NCI-H1105 treated with DMSO at 0.1 percent for 48 hours (cell line): Measurements from ENCODE around the gene ZNF629.
"Not testable (repeated sequence)": the region's sequence is repeated elsewhere in the genome, so short reads cannot be mapped to it uniquely, and the experiment has no call there.

Experiments
- DNase-seq: peaks from one replicate; lab custom pipeline; 2025; lab: John Stamatoyannopoulos, UW

The ZNF629 gene

GRCh38 chr16:30786936-30787612, at the start of gene ZNF629:
Gene ZNF629 (minus strand): TSS chr16:30787205. CDS start chr16:30784482, 2,723 bp downstream.
- peak; percentile 50 for DNase-seq

DNA sequence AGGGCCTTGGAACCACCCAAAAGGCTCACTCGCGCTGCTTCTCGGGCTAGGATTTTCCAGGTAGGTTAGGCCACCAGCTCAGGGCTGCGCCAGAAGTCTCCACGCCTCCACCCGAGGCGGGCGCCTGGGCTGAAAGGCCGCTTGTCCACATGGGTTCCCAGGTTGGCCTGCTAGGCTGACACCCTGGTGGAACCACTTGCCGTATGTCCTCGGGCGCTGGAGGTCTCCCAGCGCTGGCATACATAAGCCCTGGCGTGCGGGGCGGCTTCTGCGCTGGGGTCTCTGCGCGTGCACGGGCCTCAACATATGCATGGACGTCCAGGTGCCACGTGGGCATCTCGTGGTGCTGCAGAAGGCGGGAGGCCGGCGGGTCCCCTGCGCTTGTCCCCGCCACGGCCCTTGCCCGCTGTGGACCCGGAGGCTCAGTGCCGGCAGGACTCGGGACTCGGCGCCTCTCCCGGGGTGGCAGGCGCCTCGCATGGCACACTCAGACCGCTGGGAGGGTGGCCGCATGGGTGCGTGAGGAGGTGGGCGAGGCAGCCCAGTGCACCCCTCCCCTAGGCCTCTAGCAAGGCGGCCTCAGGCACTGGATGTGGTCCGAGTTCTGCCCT, 47.2 kb upstream of the ZNF629 start:
- no peak for DNase-seq

- no peak for DNase-seq
Observed at GRCh38 chr16:30830072-30830417, 43.0 kb upstream of the ZNF629 start.

DNA sequence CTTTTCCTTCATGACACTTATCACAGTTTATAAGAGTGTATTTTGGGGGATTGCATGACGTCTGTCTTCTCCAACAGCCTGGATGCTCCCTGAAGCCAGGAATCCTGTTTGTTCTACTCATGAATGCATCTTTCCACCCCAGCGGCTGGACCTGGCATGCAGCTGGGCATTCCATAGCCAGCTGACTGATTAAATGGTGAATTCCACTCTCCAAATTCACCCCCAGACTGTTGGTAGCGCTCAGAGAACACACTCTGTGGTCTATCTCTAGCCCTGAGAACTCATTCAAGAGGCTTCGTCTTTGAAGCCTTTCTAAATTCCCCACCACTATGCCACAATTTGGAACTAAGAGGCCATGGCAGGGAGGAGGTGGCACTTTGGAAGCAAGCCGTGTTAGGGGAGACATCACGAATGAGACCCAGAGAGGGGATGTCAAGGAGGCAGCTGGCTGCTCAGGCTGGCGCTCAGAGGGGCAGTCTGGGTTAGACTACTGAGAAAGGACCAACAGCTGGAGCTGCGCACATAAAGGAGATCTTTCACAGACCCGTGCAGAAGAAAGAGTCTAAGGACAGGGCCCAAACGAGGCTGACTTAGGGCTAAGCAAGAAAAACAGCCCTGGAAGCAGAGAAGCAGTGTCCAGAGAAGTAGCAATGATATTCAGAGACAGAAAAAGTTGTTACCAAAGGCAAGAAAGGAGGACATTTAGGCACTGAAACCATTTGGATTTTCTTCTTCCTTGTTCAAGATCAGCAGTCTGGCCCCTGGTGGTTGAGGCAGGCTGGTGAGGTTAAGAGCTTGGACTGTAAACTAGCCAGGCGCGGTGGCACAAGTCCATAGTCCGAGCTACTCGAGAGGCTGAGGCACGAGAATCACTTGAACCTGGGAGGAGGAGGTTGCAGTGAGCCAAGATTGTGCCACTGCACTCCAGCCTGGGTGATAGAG, 42.4 kb upstream of the ZNF629 start:
- no peak for DNase-seq

DNA sequence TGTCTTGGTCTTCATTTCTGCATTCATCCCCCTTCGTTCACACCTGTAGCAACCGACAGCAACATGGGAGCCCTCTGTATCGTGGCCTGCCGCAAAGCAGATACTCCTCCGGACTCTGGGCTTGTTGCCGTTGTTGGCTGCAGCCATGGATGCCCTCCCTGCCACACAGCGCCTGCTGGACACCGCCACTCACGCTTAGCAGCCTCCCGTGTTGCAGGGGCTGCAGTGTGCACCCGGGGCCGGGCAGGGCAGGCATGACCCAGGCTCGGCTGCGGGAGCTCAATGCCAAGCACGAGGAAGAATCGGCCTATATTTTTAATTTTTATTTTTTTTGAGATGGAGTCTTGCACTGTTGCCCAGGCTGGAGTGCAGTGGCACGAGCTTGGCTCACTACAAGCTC, 34.9 kb upstream of the ZNF629 start:
- no peak for DNase-seq

- not testable (repeated sequence) for DNase-seq
Observed at GRCh38 chr16:30821441-30821840, 34.4 kb upstream of the ZNF629 start.

DNA sequence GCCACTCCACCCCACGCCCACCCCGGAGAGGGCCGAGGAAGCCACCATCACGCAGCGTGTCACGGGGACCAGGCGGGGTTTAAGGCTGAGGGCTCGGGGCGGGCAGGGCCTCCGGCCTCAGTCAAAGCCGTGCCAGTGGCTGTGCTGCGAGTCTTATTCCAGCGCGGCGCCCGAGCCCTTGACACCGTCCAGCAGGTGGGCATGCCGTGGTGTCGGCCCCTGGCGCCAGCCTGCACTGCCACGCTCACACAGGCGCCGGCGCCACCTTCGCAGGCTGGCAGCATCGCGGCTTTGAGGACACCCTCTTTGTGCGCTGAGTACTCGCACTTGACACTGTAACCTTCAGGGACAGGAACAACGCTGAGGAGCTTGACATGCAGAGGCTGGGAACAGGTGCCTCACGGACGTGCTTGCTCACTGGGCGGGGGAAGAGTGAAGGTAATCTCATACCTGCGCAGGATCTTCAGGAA, 34.0 kb upstream of the ZNF629 start:
- DNase-seq, result no peak

- DNase-seq, result no peak
Observed at GRCh38 chr16:30816769-30817168, 29.8 kb upstream of the ZNF629 start.

GRCh38 chr16:30813821-30814189, 26.8 kb upstream of the ZNF629 start:
- no peak for DNase-seq

GRCh38 chr16:30809675-30810074, 22.7 kb upstream of the ZNF629 start:
- DNase-seq, result not testable (repeated sequence)

DNA sequence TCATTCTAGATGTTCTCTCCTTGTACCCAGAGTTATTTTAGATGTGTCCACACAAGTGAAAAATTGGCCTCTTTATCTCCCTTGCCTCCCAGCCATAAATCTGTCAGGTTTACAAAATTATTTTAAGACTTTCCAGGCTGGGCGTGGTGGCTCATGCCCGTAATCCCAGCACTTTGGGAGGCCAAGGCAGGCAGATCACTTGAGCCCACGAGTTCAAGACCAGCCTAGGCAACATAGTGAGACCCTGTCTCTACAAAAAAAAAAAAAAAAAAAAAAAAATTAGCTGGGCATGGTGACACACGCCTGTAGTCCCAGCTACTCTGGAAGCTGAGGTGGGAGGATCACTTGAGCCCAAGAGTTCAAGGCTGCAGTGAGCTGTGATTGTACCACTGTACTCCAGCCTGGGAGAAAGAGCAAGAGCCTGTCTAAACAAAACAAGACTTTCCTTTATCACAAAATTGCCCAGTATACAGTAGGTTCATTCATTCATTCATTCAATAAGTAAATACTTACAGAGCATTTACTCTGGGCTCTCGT, 22.0 kb upstream of the ZNF629 start:
- DNase-seq, result not testable (repeated sequence)

GRCh38 chr16:30808146-30808545, 21.1 kb upstream of the ZNF629 start:
- DNase-seq, result no peak

GRCh38 chr16:30805370-30806169, 18.6 kb upstream of the ZNF629 start:
- peak; percentile 74 for DNase-seq

GRCh38 chr16:30805056-30805369, 18.0 kb upstream of the ZNF629 start:
- DNase-seq, result no peak

DNA sequence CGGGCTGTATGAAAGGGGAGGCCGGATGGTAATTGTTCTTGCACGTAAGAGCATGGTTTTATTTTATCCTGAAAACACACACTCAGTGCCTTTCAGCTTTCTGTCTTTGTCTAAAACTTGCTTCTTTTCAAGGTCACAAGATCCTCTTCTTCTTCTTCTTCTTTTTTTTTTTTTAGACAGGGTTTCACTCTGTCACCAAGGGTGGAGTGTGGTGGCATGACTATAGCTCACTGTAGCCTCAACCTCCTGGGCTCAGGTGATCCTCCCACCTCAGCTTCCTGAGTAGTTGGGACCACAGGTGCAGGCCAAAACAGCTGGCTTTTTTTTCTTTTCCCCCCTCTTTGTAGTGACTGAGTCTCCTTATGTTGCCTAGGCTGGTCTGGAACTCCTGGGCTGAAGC, 15.9 kb upstream of the ZNF629 start:
- no peak for DNase-seq

DNA sequence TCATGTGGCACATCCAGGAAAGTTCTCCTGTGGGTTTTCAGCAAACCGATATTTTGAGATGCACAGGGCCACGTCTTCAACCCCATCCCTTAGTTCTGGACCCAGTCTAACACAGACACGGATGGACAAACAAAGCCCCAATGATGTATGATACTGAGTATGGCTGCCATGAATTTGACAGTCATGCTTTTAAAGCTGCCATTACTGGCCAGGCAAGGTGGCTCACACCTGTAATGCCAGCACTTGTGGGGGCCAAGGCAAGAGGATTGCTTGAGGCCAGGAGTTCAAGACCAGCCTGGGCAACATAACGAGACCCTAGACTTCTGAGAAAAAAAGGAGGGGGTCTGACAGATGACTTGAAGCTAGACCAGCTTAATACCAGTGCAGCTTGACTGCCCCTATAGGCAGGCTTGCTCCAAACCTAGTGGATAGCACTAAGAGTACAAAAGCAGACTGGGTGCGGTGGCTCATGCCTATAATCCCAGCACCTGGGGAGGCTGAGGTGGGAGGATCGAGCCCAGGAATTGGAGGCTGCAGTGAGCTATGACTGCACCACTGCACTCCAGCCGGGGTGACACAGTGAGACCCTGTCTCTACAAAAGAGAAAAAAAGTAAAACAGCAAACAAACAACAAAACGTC, 10.8 kb upstream of the ZNF629 start:
- no peak for DNase-seq

DNA sequence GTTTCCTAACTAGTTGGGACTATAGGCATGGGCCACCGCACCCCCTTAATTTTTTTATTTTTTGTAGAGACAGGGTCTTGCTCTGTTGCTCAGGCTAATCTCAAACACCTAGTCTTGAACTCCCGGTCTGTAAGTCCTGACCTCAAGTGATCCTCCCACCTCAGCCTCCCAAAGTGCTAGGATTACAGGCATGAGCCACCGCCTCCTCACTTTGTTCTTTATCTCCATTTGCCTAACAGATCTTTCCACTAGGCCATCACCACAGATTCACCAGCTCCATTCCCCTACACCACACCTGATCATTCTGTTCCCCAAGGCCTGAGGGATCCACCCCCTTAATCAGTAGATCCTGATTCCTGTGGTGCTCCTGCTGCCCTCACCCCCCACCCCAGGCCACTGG, 7.6 kb upstream of the ZNF629 start:
- DNase-seq, result no peak

DNA sequence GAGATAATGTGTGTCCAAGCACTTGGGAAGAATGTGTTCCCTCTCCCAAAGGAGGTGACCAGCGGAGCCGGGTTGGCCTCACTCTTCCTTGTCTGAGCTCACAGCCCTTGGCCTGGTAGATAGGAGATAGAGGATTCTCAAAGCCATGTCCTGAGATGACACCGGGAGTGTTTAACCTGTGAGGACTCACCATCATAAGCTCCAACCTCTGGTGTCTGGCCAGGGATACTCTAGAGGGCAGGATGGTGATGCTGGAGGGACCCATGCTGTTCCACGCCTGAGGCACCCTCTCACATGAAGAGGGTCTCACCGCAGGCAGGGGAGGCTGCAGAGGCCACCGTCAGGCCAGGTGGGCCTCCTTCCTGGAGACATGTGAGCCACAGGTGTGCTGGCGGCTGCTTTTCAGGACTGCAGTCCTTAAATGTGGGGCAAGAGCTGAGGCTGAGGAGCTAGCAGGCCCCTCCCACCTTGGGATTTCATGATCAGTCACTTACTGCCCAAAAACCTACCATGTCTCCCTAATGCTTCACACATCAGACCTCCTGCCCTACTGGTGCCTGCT, 6.6 kb upstream of the ZNF629 start:
- DNase-seq, result no peak

GRCh38 chr16:30787613-30788378, 791 bp upstream of the ZNF629 start:
- no peak for DNase-seq
